Medulla oblongata (tissue), 1 donor: ENCODE results near the gene XPR1.

ENCODE experiments used
- DNase-seq: peaks from one replicate; pipeline ENCODE4 v3.0.0-alpha.2; 2015; ENCODE audit errors: extremely low spot score

The XPR1 gene

GRCh38 chr1:180631766-180632325 lies at the start of gene XPR1:
TSS of gene XPR1 (plus strand) at chr1:180632022. CDS start at chr1:180632202, 180 bp downstream.
- peak; percentile 99 for DNase-seq

GRCh38 chr1:180584869-180585268 lies 47.0 kb upstream of the XPR1 start:
- no peak for DNase-seq

GRCh38 chr1:180585994-180586359 lies 45.8 kb upstream of the XPR1 start:
- DNase-seq: no peak

GRCh38 chr1:180586671-180587155 lies 45.1 kb upstream of the XPR1 start:
- DNase-seq: no peak

GRCh38 chr1:180588121-180588520 lies 43.7 kb upstream of the XPR1 start:
- DNase-seq: no peak

- no peak for DNase-seq
Observed at GRCh38 chr1:180590889-180591288, 40.9 kb upstream of the XPR1 start.

GRCh38 chr1:180593382-180593781 lies 38.4 kb upstream of the XPR1 start:
- DNase-seq: no peak

- DNase-seq: no peak
Observed at GRCh38 chr1:180594723-180595122, 37.1 kb upstream of the XPR1 start.

- DNase-seq: no peak
Observed at GRCh38 chr1:180595966-180596365, 35.9 kb upstream of the XPR1 start.

GRCh38 chr1:180597520-180597919 lies 34.3 kb upstream of the XPR1 start:
- DNase-seq: no peak

GRCh38 chr1:180598333-180598974 lies 33.4 kb upstream of the XPR1 start:
- no peak for DNase-seq

GRCh38 chr1:180600343-180600742 lies 31.5 kb upstream of the XPR1 start:
- DNase-seq: no peak

GRCh38 chr1:180601512-180601911 lies 30.3 kb upstream of the XPR1 start:
- DNase-seq: no peak

GRCh38 chr1:180603223-180603849 lies 28.5 kb upstream of the XPR1 start:
- DNase-seq: no peak

- no peak for DNase-seq
Observed at GRCh38 chr1:180603850-180604226, 28.0 kb upstream of the XPR1 start.

GRCh38 chr1:180606155-180606554 lies 25.7 kb upstream of the XPR1 start:
- DNase-seq: no peak

- DNase-seq: no peak
Observed at GRCh38 chr1:180609643-180610555, 21.9 kb upstream of the XPR1 start.

- DNase-seq: no peak
Observed at GRCh38 chr1:180610556-180611015, 21.2 kb upstream of the XPR1 start.

- peak; percentile 73 for DNase-seq
Observed at GRCh38 chr1:180611016-180611930, 20.5 kb upstream of the XPR1 start.

- no peak for DNase-seq
Observed at GRCh38 chr1:180612632-180613031, 19.2 kb upstream of the XPR1 start.

- no peak for DNase-seq
Observed at GRCh38 chr1:180614730-180615129, 17.1 kb upstream of the XPR1 start.
